ENCODE results near the gene NHLRC4.

NHLRC4 gene

DNA sequence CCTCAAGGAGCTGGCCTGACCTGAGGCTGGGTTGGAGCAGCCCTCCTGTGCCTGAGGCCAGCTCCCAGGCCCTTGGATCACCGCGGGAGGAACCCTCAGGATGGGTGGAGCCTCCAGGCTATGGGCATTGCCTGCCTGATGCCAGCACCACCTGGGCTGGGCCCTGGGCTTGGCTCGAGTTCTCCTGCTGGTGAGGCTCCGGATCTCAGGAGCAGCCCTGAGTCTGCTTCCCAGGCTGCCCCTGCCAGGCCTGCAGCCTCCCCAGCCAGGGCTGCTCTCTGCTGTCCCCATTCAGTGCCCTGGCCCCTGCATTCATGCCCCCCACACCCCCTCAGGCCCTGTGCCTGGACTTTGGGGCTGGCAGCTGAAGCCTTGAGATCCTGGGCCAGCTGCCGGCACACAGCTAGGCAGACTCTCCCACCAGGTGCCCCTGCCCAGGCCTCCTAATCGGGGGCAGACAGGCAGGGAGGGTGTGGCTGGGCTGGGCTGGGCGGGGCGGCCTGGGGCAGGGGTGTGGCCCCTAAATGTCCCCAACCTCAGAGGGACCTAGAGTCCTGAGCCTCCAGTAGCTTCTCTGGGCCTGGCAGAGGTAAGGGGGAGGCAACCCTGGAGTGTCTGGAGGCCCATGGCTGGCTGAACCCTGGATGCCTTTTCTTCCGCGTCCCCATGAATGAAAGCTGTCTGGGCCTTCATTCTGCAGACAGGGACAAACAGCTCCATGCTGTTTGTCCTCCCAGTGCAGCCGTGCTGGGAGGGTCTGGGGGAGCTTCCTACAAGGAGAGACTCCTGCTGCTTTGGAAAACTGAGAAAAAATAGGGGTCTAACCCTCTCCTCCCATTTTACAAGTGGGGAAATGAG lies 1.8 kb downstream of the NHLRC4 start:
- no peak for DNase-seq

DNA sequence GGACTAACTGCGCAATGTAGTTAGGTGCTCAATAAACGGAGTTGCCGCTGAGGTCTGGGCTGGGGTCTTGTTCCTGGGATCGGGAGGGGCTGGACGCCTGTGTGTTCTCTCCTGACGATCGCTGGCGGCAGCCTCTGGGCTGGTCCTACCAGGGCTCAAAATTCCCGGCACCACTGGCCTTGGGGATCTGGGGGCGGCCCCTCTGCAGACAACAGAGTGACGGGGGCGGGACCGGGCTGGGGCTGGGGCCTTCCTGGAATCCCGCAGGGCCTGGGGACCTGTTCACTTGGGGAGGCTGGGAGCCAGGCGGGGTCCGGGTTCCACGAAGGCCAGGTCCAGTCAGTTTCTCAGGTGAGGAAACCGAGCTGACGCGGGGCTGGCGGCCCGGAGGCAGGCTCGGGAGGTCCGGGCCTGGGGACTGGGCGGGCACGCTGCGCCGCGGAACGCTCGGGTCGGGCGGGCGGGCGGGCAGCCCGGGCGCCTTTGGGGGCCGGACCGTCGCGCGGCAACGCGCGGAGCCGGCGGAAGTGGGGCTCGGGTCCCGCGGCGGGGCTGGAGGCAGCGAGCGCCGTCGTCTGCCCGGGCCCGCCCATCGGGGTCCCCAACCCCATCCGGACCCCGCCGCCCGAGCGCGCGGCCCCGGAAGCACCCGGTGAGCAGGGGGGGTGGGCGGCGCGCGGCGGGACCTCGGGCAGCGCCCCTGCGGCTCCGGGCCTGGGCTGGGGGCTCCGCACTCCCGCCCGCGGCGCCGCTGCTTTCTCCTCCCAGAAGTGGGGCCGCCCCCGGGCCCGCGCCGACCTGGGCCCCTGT lies 2.8 kb downstream of the NHLRC4 start, which contains the start of gene PIGQ:
TSS of gene PIGQ (plus strand) at position 524 of the 810 bp plus-strand sequence. CDS start 4,107 bp downstream, outside the sequence.
- peak; percentile 49 for DNase-seq

GRCh38 chr16:572865-573650 lies 6.3 kb downstream of the NHLRC4 start:
- DNase-seq = no peak

DNA sequence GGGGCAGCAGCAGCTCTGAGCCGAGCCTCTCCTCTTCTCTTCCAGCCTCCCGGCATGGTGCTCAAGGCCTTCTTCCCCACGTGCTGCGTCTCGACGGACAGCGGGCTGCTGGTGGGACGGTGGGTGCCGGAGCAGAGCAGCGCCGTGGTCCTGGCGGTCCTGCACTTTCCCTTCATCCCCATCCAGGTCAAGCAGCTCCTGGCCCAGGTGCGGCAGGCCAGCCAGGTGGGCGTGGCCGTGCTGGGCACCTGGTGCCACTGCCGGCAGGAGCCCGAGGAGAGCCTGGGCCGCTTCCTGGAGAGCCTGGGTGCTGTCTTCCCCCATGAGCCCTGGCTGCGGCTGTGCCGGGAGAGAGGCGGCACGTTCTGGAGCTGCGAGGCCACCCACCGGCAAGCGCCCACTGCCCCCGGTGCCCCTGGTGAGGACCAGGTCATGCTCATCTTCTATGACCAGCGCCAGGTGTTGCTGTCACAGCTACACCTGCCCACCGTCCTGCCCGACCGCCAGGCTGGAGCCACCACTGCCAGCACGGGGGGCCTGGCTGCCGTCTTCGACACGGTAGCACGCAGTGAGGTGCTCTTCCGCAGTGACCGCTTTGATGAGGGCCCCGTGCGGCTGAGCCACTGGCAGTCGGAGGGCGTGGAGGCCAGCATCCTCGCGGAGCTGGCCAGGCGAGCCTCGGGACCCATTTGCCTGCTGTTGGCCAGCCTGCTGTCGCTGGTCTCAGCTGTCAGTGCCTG lies 7.4 kb downstream of the NHLRC4 start:
- no peak for DNase-seq

GRCh38 chr16:575354-576196 lies 8.8 kb downstream of the NHLRC4 start:
- DNase-seq = no peak

DNA sequence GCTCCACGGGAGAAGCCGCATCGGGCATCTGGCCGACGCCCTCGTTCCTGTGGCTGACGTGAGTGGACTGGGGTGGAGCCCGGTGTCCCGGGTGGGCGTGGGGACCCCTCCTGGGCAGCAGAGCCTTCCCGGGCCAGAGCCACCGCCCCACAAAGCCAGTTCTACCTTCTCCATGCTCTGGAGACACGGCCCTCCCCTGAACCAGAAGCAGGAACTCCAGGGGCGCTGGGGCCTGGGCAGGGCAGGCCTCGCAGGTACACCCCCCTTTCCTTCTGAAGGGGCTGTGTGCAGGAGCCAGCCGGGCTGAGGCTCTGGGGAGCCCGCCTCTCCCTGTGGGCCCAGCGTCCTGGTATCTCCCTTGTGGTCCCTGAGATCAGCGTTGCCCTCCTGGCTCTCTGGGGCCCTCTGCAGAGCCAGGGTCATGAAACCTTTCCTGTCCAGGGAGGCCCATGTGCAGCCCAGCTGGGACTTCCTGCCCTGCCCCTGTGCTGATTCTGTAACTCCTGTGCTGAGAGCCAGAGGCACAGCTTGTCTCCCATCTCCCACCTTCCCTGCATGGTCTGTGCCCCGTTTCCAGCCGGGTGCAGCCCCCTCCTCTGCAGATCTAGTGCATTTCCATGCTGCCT lies 9.5 kb downstream of the NHLRC4 start:
- no peak for DNase-seq

GRCh38 chr16:576823-577201 lies 10.0 kb downstream of the NHLRC4 start:
- DNase-seq = no peak

DNA sequence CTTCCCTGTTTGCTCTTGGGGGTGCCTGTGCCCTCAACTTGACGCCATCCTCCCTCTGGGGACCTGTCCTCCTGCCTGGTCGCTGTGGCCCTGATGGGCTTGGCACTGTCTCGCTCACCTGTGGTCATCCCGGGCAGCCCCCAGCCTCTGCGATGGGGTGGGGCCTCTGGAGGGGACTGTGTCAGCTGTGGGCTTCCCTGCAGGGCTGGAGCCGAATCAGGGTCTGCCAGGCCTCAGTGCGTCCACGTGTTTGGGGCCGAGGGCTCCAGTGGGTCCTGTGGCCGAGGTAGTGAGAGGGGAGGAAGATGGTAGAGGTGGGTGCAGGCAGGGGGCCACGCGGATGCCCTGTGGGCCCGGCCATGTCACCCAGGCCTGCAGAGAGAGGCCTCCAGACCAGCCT lies 11.0 kb downstream of the NHLRC4 start:
- DNase-seq = no peak

- no peak for DNase-seq
Measured at GRCh38 chr16:578232-578869, 11.5 kb downstream of the NHLRC4 start.

DNA sequence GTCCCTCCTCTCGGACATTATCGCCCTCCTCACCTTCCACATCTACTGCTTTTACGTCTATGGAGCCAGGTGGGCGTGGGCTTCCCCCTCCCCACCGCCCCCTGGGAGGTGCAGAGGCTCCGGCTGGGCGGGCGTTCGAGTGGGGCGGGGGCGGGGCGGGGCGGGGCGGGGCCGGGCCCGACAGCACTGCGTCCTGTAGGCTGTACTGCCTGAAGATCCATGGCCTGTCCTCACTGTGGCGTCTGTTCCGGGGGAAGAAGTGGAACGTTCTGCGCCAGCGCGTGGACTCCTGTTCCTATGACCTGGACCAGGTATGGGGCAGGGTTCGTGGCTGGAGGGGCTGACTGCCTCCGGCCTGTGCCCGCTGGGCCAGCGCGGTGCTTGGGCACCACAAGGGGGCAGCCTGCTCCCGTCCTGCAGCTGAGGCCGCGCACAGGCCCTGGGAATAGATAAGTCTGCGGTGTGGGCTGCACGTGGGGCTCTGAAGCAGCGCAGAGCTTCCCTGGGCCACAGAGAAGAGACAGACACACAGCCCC lies 12.1 kb downstream of the NHLRC4 start:
- peak; percentile 61 for DNase-seq

GRCh38 chr16:580141-580945 lies 13.5 kb downstream of the NHLRC4 start:
- no peak for DNase-seq

GRCh38 chr16:580946-581498 lies 14.2 kb downstream of the NHLRC4 start:
- no peak for DNase-seq

- DNase-seq = no peak
Measured at GRCh38 chr16:582218-582613, 15.4 kb downstream of the NHLRC4 start.

DNA sequence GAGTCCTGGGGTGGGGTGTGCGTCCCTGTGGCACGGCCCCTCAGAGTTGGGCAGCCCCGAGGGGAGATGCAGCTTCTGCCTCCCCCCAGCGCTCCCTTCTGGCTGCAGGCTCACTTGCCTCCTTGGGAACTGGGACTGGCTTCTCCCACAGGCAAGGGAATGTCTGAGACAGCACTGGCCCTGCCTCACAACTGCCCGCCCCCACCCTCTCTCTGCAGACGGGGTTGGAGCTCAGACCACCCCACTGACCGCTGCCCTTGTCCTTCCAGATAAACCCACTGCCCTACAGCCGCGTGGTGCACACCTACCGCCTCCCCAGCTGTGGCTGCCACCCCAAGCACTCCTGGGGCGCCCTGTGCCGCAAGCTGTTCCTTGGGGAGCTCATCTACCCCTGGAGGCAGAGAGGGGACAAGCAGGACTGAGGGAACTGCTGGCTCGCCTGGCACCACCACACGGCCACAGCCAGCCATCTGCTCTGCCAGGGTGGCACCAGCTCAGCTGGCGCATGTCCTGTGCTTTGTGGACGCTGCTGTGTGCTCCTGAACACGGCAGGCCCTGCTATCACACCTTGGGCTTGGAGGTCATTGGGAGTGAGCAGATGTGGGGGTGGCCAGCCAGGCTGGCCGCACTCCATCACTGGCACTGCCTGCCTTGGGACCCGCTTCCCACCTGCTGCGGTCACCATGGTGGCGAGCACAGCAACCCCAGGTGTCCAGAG lies 16.0 kb downstream of the NHLRC4 start:
- no peak for DNase-seq

- no peak for DNase-seq
Measured at GRCh38 chr16:583470-583814, 16.6 kb downstream of the NHLRC4 start.

DNA sequence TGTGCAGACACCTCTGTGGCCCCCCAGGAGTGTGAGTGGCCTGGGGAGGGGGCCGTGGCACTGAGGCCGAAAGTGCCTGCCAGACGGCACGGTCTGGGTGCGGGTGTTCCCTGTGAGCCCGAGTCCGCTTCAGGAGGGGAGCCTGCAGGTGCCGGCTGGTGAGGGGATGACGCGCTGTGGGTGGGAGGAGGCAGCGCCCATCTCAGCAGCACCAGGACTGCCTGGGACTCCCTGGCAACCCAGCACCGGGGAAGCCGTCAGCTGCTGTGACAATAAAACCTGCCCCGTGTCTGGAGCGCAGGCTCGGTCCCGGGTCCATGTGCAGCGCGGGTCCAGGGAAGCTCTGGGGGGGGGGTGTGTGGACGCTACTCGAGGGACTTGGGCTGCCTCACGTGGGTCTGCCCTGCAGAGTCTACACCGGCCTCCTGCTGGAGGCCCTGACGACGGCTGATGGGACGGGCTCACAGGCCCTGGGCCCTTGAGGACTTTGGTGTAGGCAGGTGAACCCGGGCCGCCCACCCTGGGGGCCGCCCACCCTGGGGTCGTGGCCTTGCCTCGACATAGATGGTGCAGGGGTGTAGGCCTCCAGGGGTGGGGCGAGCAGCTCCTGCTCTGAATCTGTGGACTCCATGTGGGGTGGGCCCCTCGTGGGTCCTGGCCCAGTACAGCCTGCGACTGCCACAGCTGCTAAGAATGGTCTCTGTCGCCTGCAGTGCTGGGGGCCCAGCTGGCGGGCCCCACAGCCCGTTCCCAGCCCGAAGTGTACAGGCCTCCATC lies 17.2 kb downstream of the NHLRC4 start:
- DNase-seq = no peak

DNA sequence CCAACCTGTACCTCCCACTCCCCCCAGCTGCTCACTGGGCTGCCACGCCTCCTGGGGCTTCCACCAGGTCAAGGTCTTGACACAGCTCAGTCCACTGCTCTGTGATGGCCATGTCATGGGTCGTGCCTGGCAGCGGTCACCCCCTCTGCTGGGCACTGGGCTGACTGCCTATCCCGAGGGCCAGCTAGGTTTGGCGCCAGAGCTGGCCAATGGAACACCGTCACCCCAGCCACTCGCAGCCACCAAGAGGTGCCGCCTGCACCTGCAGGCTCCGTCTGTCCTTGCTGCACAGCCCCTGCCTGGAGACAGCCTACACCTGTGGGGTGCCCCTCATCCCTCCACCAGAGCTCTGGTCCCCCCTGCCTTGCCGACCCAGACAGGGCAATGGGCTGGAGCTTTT lies 18.5 kb downstream of the NHLRC4 start:
- DNase-seq = no peak
